GM10266 (cell line): ENCODE results near the gene TRIM43B.
A peak's percentile ranks its signal among the peaks of the same experiment; 100 is the strongest.
"Not testable (repeated sequence)": the region's sequence is repeated elsewhere in the genome, so short reads cannot be mapped to it uniquely, and the experiment has no call there.

Experiments used
- DNase-seq: peaks from one replicate; pipeline ENCODE4 v3.0.0; 2012; ENCODE audit errors: extremely low spot score
- TF ChIP-seq, protein P1 (sequence below): IDR thresholded peaks from 2 replicates; pipeline ENCODE4 v1.5.1; 2012; ENCODE audit warnings: mild to moderate bottlenecking, low read depth; ENCODE audit not compliant: control insufficient read depth, insufficient read depth; ENCODE audit errors: missing control alignments

Gene TRIM43B

GRCh38 chr2:95484654-95485053, at the start of gene TRIM43B:
Gene TRIM43B, minus strand, starts transcription at chr2:95484754. Its CDS starts 2,040 bp downstream, at chr2:95482714.
- not testable (repeated sequence) for DNase-seq

GRCh38 chr2:95531254-95531771, 46.8 kb upstream of the TRIM43B start:
- TF ChIP-seq, protein P1, sequence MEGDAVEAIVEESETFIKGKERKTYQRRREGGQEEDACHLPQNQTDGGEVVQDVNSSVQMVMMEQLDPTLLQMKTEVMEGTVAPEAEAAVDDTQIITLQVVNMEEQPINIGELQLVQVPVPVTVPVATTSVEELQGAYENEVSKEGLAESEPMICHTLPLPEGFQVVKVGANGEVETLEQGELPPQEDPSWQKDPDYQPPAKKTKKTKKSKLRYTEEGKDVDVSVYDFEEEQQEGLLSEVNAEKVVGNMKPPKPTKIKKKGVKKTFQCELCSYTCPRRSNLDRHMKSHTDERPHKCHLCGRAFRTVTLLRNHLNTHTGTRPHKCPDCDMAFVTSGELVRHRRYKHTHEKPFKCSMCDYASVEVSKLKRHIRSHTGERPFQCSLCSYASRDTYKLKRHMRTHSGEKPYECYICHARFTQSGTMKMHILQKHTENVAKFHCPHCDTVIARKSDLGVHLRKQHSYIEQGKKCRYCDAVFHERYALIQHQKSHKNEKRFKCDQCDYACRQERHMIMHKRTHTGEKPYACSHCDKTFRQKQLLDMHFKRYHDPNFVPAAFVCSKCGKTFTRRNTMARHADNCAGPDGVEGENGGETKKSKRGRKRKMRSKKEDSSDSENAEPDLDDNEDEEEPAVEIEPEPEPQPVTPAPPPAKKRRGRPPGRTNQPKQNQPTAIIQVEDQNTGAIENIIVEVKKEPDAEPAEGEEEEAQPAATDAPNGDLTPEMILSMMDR = no peak
- no peak for DNase-seq

GRCh38 chr2:95530734-95531133, 46.2 kb upstream of the TRIM43B start:
- TF ChIP-seq, protein P1 = no peak
- DNase-seq = peak; percentile 70

DNA sequence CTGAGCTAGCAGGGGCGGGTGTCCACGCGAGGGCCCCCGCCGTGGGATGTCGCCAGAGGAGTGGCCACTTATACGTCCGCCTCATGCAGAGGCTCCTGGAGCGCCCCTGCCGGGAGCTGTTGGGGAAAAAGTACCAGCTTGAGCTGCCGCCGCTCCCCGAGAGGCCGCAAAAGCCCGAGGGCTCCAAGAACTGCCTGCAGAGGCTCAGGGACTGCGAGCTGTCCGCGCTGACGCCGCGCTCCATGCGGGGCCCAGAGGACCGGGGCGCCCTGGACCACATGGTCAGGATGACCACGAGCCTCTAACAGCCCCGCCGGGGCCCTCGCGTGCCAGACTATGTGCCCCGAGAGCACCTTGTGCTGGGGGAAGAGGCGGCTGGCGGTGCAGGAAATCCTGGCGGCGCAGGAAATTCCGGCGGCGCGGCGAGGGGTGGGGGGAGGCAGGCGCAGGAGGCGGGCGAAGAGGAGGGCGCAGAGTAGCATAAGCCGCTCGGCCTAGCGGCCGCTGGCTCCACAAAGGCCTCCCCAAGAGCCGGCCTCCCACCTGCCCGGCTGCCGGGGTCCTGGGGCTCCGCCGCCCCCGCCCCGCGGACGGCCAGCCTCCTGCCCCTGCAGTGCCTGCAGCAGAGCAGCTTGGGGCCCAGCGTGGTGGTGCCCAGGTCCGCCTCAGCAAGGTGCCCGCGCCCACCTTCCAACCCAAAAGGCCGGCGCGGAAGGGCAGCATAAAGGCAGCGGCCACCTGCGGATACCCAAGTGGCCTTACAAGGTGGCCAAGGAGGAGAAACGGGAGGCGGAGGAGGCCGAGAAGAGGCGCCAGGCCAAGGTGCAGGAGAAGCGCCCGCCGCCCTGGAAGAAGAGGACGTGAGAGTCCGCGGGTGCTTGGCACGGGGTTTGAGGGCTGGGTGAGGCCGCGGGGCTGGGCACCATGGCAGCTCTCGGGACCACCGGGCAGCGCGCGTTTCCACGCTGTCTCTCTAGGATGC, 42.1 kb upstream of the TRIM43B start:
- TF ChIP-seq, protein P1 = peak; percentile 31
- DNase-seq = peak; percentile 74

- TF ChIP-seq, protein P1 = no peak
- no peak for DNase-seq
These were observed 40.9 kb upstream of the TRIM43B start for GRCh38 chr2:95525294-95526035.

DNA sequence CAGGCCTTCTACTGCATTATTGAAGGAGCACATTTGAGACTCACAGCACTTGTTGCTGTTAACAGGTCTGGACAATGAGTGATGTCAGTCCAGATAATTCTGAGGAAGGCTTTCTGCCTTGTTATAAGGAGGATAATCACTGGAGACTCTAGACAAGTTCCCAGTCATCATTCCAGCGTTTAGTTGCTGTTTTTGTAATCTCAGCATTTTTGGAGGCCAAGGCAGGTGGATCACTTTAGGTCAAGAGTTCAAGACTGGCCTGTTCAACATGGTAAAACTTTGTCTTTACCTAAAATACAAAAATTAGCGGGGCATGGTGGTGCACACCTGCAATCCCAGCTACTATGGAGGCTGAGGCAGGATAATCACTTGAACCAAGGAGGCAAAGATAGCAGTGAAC, 39.6 kb upstream of the TRIM43B start:
- TF ChIP-seq, protein P1 = no peak
- DNase-seq = no peak

DNA sequence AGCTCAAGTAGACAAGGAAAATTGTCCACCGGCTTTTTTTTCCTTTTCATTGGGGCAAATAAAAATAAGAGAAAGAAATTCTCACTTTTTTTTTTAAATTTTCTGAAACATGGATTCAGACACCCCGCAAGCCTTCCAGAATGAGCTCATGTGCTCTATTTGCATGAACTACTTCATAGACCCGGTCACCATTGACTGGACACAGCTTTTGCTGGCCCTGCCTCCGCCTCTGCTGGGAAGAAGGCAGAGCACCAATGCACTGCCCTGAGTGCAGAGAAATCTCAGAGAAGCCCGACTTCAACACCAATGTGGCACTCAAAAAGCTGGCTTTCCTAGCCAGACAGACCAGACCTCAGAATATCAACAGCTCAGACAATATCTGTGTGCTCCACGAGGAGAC, 30.2 kb upstream of the TRIM43B start:
- TF ChIP-seq, protein P1 = no peak
- no peak for DNase-seq

GRCh38 chr2:95514226-95514625, 29.7 kb upstream of the TRIM43B start:
- DNase-seq = not testable (repeated sequence)
